Measurements from ENCODE around the gene ZNF334. TPM values are rescaled to one million over a fixed set of nuclear protein-coding genes. Genes with fewer than 3 reads are reported as not detected.

ZNF334 gene
- total RNA-seq, 1 donor from 2014 or later: 0.57 TPM

Other genes with a start within 250 kb of the ZNF334 start
- gene CDH22, start 205.1 kb downstream of the ZNF334 start, total RNA-seq: 5.2 TPM
- gene ELMO2, start 106.9 kb downstream of the ZNF334 start, total RNA-seq: 38.7 TPM
- gene OCSTAMP, start 37.1 kb upstream of the ZNF334 start, total RNA-seq: not detected
- gene SLC13A3, start 137.9 kb upstream of the ZNF334 start, total RNA-seq: 0.30 TPM
- gene TP53RK, start 175.9 kb upstream of the ZNF334 start, total RNA-seq: 5.6 TPM
- 3.1 TPM for gene SLC2A10, start 196.1 kb upstream of the ZNF334 start, total RNA-seq

Data from Right ventricle myocardium inferior (tissue), 1 donor.